PFSK-1 (cell line): ENCODE data around the gene RNF214.

Experiments
- POLR2AphosphoS5 ChIP-seq: IDR thresholded peaks from 2 replicates; pipeline ENCODE4 v1.6.1; 2012; ENCODE audit warnings: low read depth, mild to moderate bottlenecking, control low read depth, low read length, moderate library complexity
- SIN3A ChIP-seq: IDR thresholded peaks from 2 replicates; pipeline ENCODE4 v1.6.1; 2012; ENCODE audit warnings: mild to moderate bottlenecking, low read length, moderate library complexity, borderline replicate concordance; ENCODE audit not compliant: insufficient read depth
- TAF1 ChIP-seq: IDR thresholded peaks from 2 replicates; pipeline ENCODE4 v1.6.1; 2012; ENCODE audit warnings: low read length, control low read depth, borderline replicate concordance; ENCODE audit not compliant: insufficient read depth
- TF ChIP-seq, protein P1 (sequence below), 2 experiments: IDR thresholded peaks; 2 replicates each; pipeline versions ENCODE4 v1.6.1 to v1.8.0; 2011 to 2012; ENCODE audit warnings: low read depth in 2 of 2, low read length in 2 of 2, control low read depth in 1 of 2, inconsistent platforms in 1 of 2, mild to moderate bottlenecking in 1 of 2, moderate library complexity in 1 of 2; ENCODE audit not compliant: insufficient read depth in 1 of 2

DNA sequence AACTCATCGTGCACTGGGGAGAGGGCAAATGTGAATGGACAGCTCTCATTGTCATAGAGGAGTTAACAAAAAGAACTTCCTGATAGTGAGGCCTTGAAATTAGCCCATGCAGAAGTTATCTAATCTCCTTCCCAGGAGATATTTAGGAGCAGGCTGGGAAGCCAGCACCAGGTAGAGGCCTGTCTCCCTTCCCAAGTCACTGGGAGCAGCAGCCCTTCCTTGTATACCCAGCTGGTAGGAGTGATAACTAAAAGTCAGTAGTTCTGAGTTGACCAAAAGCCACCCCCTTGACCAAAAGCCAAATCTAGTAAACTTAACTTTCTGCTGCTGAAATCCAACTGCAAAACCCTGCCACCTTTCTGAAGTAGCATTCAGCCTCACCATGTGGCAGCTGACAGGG lies 57.3 kb downstream of the RNF214 start:
- TF ChIP-seq SIN3A (no peak), POLR2AphosphoS5 (no peak), TAF1 (no peak)
- TF ChIP-seq, protein P1, sequence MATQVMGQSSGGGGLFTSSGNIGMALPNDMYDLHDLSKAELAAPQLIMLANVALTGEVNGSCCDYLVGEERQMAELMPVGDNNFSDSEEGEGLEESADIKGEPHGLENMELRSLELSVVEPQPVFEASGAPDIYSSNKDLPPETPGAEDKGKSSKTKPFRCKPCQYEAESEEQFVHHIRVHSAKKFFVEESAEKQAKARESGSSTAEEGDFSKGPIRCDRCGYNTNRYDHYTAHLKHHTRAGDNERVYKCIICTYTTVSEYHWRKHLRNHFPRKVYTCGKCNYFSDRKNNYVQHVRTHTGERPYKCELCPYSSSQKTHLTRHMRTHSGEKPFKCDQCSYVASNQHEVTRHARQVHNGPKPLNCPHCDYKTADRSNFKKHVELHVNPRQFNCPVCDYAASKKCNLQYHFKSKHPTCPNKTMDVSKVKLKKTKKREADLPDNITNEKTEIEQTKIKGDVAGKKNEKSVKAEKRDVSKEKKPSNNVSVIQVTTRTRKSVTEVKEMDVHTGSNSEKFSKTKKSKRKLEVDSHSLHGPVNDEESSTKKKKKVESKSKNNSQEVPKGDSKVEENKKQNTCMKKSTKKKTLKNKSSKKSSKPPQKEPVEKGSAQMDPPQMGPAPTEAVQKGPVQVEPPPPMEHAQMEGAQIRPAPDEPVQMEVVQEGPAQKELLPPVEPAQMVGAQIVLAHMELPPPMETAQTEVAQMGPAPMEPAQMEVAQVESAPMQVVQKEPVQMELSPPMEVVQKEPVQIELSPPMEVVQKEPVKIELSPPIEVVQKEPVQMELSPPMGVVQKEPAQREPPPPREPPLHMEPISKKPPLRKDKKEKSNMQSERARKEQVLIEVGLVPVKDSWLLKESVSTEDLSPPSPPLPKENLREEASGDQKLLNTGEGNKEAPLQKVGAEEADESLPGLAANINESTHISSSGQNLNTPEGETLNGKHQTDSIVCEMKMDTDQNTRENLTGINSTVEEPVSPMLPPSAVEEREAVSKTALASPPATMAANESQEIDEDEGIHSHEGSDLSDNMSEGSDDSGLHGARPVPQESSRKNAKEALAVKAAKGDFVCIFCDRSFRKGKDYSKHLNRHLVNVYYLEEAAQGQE (IDR thresholded peaks at IDR 0.05; ENCODE audit: insufficient read depth in 1 of 2, low read depth in 2 of 2, low read length in 2 of 2): no peak
